ENCODE results near the gene SLC47A1.

GRCh38 chr17:19551165-19551564 is 17.5 kb downstream of the SLC47A1 start:
- TF ChIP-seq RAD21 (IDR thresholded peaks at IDR 0.05; ENCODE audit: low read length) = no peak
- TF ChIP-seq CTCF (conservative IDR thresholded peaks at IDR 0.05; ENCODE audit: low read depth, low read length) = no peak
- no peak for TF ChIP-seq POLR2A (IDR thresholded peaks at IDR 0.05; ENCODE audit: low read depth, low read length)
- TF ChIP-seq BHLHE40 (IDR thresholded peaks at IDR 0.05; ENCODE audit: low read depth, low read length) = no peak
- no peak for TF ChIP-seq NFE2L2 (IDR thresholded peaks at IDR 0.05; ENCODE audit: low read depth, low read length)
- no peak for TF ChIP-seq RFX5 (IDR thresholded peaks at IDR 0.05; ENCODE audit: low read depth, low read length)
- no peak for TF ChIP-seq MXI1 (IDR thresholded peaks at IDR 0.05; ENCODE audit: borderline replicate concordance, low read depth, low read length)
- no peak for TF ChIP-seq MAFK (IDR thresholded peaks at IDR 0.05; ENCODE audit: low read depth, low read length)
- TF ChIP-seq CEBPB (IDR thresholded peaks at IDR 0.05; ENCODE audit: low read depth, low read length) = no peak
- no peak for TF ChIP-seq MAZ (IDR thresholded peaks at IDR 0.05; ENCODE audit: borderline replicate concordance, low read depth, low read length)
- TF ChIP-seq USF2 (IDR thresholded peaks at IDR 0.05; ENCODE audit: low read depth, low read length) = no peak
- no peak for TF ChIP-seq SMC3 (IDR thresholded peaks at IDR 0.05; ENCODE audit: low read depth, low read length)
- TF ChIP-seq FOS (IDR thresholded peaks at IDR 0.05; ENCODE audit: low read depth, low read length) = no peak
- no peak for TF ChIP-seq RCOR1 (IDR thresholded peaks at IDR 0.05; ENCODE audit: insufficient replicate concordance, low read length)

Measured in IMR-90 (cell line).